ENCODE measurements around the gene ELOVL6.

Gene ELOVL6

DNA sequence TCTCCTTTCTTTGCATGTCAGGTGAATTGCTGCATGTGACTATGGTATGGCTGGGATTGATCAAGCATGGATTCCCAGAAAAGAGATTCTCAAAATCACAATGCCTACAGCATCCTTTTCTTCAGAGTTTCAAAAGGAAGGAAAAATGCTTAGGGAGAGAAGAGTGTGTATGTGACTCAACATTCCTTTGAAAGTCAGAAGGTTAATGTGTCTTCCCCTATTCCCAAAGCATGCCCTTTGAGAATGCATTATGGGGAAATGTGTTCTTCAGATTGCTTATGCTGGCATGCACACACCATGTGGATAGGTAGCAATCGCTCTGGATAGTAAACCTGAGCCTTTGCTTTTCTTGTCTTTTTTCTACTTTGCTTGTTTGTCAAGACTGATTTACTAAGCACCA is 78.5 kb downstream of the ELOVL6 start:
- DNase-seq (ENCODE audit: low read depth): no peak
- TF ChIP-seq, protein P1, sequence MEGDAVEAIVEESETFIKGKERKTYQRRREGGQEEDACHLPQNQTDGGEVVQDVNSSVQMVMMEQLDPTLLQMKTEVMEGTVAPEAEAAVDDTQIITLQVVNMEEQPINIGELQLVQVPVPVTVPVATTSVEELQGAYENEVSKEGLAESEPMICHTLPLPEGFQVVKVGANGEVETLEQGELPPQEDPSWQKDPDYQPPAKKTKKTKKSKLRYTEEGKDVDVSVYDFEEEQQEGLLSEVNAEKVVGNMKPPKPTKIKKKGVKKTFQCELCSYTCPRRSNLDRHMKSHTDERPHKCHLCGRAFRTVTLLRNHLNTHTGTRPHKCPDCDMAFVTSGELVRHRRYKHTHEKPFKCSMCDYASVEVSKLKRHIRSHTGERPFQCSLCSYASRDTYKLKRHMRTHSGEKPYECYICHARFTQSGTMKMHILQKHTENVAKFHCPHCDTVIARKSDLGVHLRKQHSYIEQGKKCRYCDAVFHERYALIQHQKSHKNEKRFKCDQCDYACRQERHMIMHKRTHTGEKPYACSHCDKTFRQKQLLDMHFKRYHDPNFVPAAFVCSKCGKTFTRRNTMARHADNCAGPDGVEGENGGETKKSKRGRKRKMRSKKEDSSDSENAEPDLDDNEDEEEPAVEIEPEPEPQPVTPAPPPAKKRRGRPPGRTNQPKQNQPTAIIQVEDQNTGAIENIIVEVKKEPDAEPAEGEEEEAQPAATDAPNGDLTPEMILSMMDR (IDR thresholded peaks at IDR 0.05; ENCODE audit: control insufficient read depth, extremely low read depth, insufficient read depth): no peak
- H3K4me3 ChIP-seq (ENCODE audit: low read depth, low read length): peak overlapping the region; percentile 38

DNA sequence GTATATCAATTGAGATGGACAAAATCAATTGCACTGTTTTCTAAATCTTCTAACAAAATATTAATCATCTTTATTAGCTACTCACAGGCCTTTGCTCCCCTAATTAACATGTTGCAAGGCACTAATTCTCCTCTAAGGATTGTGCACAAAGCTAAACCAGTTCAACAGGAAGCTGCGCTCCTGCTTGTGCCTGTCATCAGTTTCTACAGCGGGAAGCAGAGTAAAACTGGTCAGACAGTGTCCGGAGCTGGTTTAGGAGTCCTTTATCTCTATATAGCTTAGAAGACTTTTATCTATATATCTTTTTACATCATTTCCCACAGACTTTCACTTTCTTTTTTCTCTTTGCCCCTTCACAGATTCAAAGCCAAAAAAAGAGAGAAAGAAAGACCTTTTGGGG is 79.1 kb downstream of the ELOVL6 start:
- peak; percentile 78 for DNase-seq (ENCODE audit: low read depth)
- TF ChIP-seq, protein P1 (IDR thresholded peaks at IDR 0.05; ENCODE audit: control insufficient read depth, extremely low read depth, insufficient read depth): no peak
- H3K4me3 ChIP-seq (ENCODE audit: low read depth, low read length): peak overlapping the region; percentile 38

DNA sequence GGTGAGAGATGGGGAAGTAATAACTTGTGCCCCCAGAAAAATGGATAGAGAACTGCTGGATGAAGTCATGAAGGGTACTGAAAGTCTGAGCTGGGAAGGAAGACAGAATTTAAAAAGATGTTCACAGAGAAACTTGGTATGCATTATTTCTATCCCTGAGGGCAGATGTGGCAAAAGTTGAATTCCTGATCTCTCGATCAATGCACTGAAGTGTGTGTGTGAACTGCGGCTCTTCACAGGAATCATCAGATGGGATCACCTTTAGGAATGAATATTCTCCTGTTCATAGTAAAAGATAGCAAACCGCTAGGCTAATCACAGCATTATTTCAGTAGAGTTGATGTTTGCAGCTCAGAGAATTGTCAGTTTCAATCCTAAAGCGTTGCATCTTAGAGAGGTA is 86.4 kb downstream of the ELOVL6 start:
- no peak for DNase-seq (ENCODE audit: low read depth)
- TF ChIP-seq, protein P1 (IDR thresholded peaks at IDR 0.05; ENCODE audit: control insufficient read depth, extremely low read depth, insufficient read depth): no peak
- H3K4me3 ChIP-seq (ENCODE audit: low read depth, low read length): no peak overlapping the region

DNA sequence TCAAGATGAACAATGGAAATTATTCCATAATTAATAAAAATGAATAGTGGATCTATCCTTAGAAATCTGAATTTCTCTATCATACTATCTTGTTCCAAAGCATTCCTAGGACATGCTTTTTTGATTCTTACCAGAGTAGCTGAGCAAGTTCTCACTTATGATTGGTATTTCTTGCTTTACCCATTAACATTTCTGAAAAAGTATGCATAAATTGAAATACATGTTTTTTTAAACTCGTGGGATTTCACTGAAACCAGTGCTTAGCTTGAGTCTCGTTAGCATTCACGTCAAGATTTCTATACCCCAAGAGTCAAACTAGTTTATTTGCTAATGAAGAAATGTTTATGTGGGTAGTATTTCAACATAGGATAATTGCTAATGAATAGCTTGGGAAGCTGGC is 89.0 kb downstream of the ELOVL6 start:
- no peak for DNase-seq (ENCODE audit: low read depth)
- TF ChIP-seq, protein P1 (IDR thresholded peaks at IDR 0.05; ENCODE audit: control insufficient read depth, extremely low read depth, insufficient read depth): no peak
- no peak overlapping the region for H3K4me3 ChIP-seq (ENCODE audit: low read depth, low read length)

DNA sequence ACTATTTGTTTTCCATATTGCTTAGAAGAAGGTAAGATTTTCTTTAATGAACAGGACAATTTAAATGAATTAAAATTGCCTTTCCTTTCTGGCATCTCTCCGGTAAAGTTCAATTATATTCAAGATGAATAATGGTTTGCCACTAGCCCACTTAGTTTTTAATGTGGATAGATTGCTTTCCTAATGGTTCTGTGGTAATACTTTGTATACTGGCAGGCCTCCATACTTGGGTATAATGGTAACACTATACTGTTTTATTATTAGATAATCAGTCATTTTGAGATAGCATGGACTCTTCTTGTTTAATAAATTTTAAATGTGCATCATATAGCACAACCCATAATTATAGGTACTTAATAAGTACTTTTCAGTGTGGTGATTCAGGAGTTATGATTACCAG is 89.5 kb downstream of the ELOVL6 start:
- H3K4me3 ChIP-seq (ENCODE audit: low read depth, low read length): no peak overlapping the region
- TF ChIP-seq, protein P1 (IDR thresholded peaks at IDR 0.05; ENCODE audit: control insufficient read depth, extremely low read depth, insufficient read depth): no peak
- DNase-seq (ENCODE audit: low read depth): no peak

DNA sequence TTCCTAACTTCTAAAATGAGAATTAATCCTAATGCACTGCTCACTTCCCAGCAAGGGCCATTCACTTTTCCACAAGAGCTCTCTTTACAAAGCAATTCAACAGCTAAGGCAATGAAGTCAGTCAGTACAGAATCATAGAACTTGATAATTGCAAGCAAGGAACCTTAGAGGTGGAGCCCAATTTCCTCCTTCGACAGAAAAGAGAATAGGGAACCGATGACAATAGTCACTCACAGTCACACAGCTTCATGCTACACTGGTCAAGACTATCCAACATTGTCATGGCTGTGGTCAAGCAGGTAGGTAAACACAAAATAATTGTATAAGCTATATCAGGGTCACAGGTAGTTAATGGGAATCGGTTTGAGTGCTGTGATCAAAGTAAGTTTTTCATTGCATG is 90.0 kb downstream of the ELOVL6 start:
- TF ChIP-seq, protein P1 (IDR thresholded peaks at IDR 0.05; ENCODE audit: control insufficient read depth, extremely low read depth, insufficient read depth): no peak
- no peak for DNase-seq (ENCODE audit: low read depth)
- no peak overlapping the region for H3K4me3 ChIP-seq (ENCODE audit: low read depth, low read length)

DNA sequence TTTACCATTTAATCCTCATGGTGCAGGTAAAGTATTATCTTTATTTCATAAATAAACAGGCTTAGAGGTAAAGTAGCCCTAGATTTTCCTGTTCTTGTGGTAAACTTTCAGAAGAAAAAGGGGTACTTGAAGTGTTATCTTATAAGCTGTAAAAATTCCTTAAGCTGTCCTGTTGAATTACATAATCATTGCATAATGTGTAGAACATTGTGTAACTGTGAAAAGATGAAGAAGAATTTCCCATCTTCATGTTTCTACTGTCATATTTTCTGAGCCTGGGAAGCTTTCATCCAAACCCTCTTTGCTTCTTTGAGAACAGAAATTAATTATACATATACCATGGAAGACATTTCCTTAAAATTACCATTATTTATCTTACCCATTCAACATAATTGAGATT is 90.5 kb downstream of the ELOVL6 start:
- DNase-seq (ENCODE audit: low read depth): no peak
- TF ChIP-seq, protein P1 (IDR thresholded peaks at IDR 0.05; ENCODE audit: control insufficient read depth, extremely low read depth, insufficient read depth): no peak
- H3K4me3 ChIP-seq (ENCODE audit: low read depth, low read length): no peak overlapping the region

All from LNCaP clone FGC (cell line).